Hematopoietic multipotent progenitor cell treated with erythropoietin and hydrocortisone succinate and interleukin-3 and kit ligand, for 6 days (in vitro differentiated cells): ENCODE results near the gene PDIA4.
A peak's percentile ranks its signal among the peaks of the same experiment; 100 is the strongest.
"Not testable (repeated sequence)": the region's sequence is repeated elsewhere in the genome, so short reads cannot be mapped to it uniquely, and the experiment has no call there.

Experiments used
- DNase-seq: peaks from one replicate; pipeline ENCODE4 v3.0.0-alpha.2; 2015

PDIA4 gene

GRCh38 chr7:149031353-149031910, 3.1 kb upstream of the PDIA4 start:
- no peak for DNase-seq

- DNase-seq, result not testable (repeated sequence)
These were observed 2.1 kb upstream of the PDIA4 start for GRCh38 chr7:149030439-149030838.

- DNase-seq, result peak; percentile 32
These were observed 527 bp downstream of the PDIA4 start for GRCh38 chr7:149027611-149028345.

GRCh38 chr7:149027055-149027454, 1.2 kb downstream of the PDIA4 start:
- peak; percentile 15 for DNase-seq

- DNase-seq, result no peak
These were observed 4.6 kb downstream of the PDIA4 start for GRCh38 chr7:149023662-149024061.

GRCh38 chr7:149022756-149023360, 5.4 kb downstream of the PDIA4 start:
- no peak for DNase-seq

- DNase-seq, result no peak
These were observed 6.6 kb downstream of the PDIA4 start for GRCh38 chr7:149021725-149022062.

GRCh38 chr7:149020483-149020882, 7.8 kb downstream of the PDIA4 start:
- DNase-seq, result no peak

- no peak for DNase-seq
These were observed 11.4 kb downstream of the PDIA4 start for GRCh38 chr7:149016876-149017275.

- no peak for DNase-seq
These were observed 14.0 kb downstream of the PDIA4 start for GRCh38 chr7:149014309-149014708.

GRCh38 chr7:149013876-149014275, 14.4 kb downstream of the PDIA4 start:
- no peak for DNase-seq

GRCh38 chr7:149012730-149013129, 15.6 kb downstream of the PDIA4 start:
- not testable (repeated sequence) for DNase-seq

- DNase-seq, result no peak
These were observed 16.8 kb downstream of the PDIA4 start for GRCh38 chr7:149011491-149011890.

GRCh38 chr7:149010451-149010850, 17.9 kb downstream of the PDIA4 start:
- no peak for DNase-seq

- no peak for DNase-seq
These were observed 18.8 kb downstream of the PDIA4 start for GRCh38 chr7:149009527-149009926.

- DNase-seq, result peak; percentile 41
These were observed 20.7 kb downstream of the PDIA4 start for GRCh38 chr7:149007611-149008010.

- no peak for DNase-seq
These were observed 21.2 kb downstream of the PDIA4 start for GRCh38 chr7:149007146-149007545.

GRCh38 chr7:149006345-149006725, 22.0 kb downstream of the PDIA4 start:
- DNase-seq, result no peak

GRCh38 chr7:149005427-149006344, 22.6 kb downstream of the PDIA4 start:
- peak; percentile 93 for DNase-seq

GRCh38 chr7:149004405-149005370, 23.6 kb downstream of the PDIA4 start:
- no peak for DNase-seq

GRCh38 chr7:149003560-149004305, 24.6 kb downstream of the PDIA4 start:
- no peak for DNase-seq
